8988T (cell line): ENCODE data around the gene FASTKD3.
"Not testable (repeated sequence)": the region's sequence is repeated elsewhere in the genome, so short reads cannot be mapped to it uniquely, and the experiment has no call there.

Source experiments
- DNase-seq: peaks from one replicate; pipeline ENCODE4 v3.0.0; 2011

The FASTKD3 gene

GRCh38 chr5:7868773-7869473 lies at the start of gene FASTKD3, which contains the start of gene MTRR:
Gene FASTKD3 (minus strand): TSS chr5:7869031. CDS start chr5:7868083, 948 bp downstream.
Gene MTRR (plus strand): TSS chr5:7869148. CDS start chr5:7870795, 1,647 bp downstream.
- peak; percentile 85 for DNase-seq

- DNase-seq = no peak
Observed at GRCh38 chr5:7917130-7918123, 48.6 kb upstream of the FASTKD3 start.

GRCh38 chr5:7916171-7916804 lies 47.5 kb upstream of the FASTKD3 start:
- no peak for DNase-seq

GRCh38 chr5:7911429-7911771 lies 42.6 kb upstream of the FASTKD3 start:
- not testable (repeated sequence) for DNase-seq

GRCh38 chr5:7910738-7911428 lies 42.1 kb upstream of the FASTKD3 start:
- DNase-seq = no peak

GRCh38 chr5:7908317-7908716 lies 39.5 kb upstream of the FASTKD3 start:
- DNase-seq = no peak

GRCh38 chr5:7907612-7908011 lies 38.8 kb upstream of the FASTKD3 start:
- no peak for DNase-seq

GRCh38 chr5:7904170-7904569 lies 35.3 kb upstream of the FASTKD3 start:
- DNase-seq = no peak

GRCh38 chr5:7902666-7903625 lies 34.1 kb upstream of the FASTKD3 start:
- DNase-seq = no peak

GRCh38 chr5:7902201-7902600 lies 33.4 kb upstream of the FASTKD3 start:
- no peak for DNase-seq

- no peak for DNase-seq
Observed at GRCh38 chr5:7897014-7897600, 28.3 kb upstream of the FASTKD3 start.

GRCh38 chr5:7894860-7895259 lies 26.0 kb upstream of the FASTKD3 start:
- no peak for DNase-seq

- no peak for DNase-seq
Observed at GRCh38 chr5:7894439-7894838, 25.6 kb upstream of the FASTKD3 start.

- no peak for DNase-seq
Observed at GRCh38 chr5:7888901-7889300, 20.1 kb upstream of the FASTKD3 start.

- DNase-seq = no peak
Observed at GRCh38 chr5:7886849-7887475, 18.1 kb upstream of the FASTKD3 start.

- no peak for DNase-seq
Observed at GRCh38 chr5:7884491-7885267, 15.8 kb upstream of the FASTKD3 start.

- DNase-seq = no peak
Observed at GRCh38 chr5:7882926-7883325, 14.1 kb upstream of the FASTKD3 start.

- no peak for DNase-seq
Observed at GRCh38 chr5:7881816-7882215, 13.0 kb upstream of the FASTKD3 start.

GRCh38 chr5:7881091-7881490 lies 12.3 kb upstream of the FASTKD3 start:
- no peak for DNase-seq

- no peak for DNase-seq
Observed at GRCh38 chr5:7878381-7878873, 9.6 kb upstream of the FASTKD3 start.
